Endodermal cell (in vitro differentiated cells): ENCODE results near the gene PSEN2. TPM values are rescaled to one million over a fixed set of nuclear protein-coding genes. Genes with fewer than 3 reads are reported as not detected.

ENCODE experiments used
- DNase-seq: peaks from one replicate; pipeline ENCODE4 v3.0.0-alpha.2; 2017
- H3K27ac ChIP-seq: 2 replicates; pipeline ENCODE4 v1.5.1; 2013; ENCODE audit warnings: mild to moderate bottlenecking, low read depth, low read length, moderate library complexity
- H3K27me3 ChIP-seq: 2 replicates; pipeline ENCODE4 v1.6.1; 2013; ENCODE audit warnings: mild to moderate bottlenecking, low read length, moderate library complexity; ENCODE audit not compliant: insufficient read depth, control insufficient read depth, poor library complexity, severe bottlenecking
- H3K36me3 ChIP-seq: 2 replicates; pipeline ENCODE4 v1.7.0; 2013; ENCODE audit warnings: mild to moderate bottlenecking, low read length, moderate library complexity; ENCODE audit not compliant: control insufficient read depth, insufficient read depth
- H3K4me1 ChIP-seq: one replicate; pipeline ENCODE4 v1.7.0; 2013; ENCODE audit warnings: low read length; ENCODE audit not compliant: control insufficient read depth, insufficient read depth
- H3K4me3 ChIP-seq: 2 replicates; pipeline ENCODE4 v1.5.1; 2013; ENCODE audit warnings: mild to moderate bottlenecking, low read length, moderate library complexity
- H3K9ac ChIP-seq: 2 replicates; pipeline ENCODE4 v1.6.1; 2013; ENCODE audit warnings: mild to moderate bottlenecking, low read length, moderate library complexity; ENCODE audit not compliant: poor library complexity, severe bottlenecking; ENCODE audit errors: extremely low read depth
- H3K9me3 ChIP-seq: 2 replicates; pipeline ENCODE4 v1.6.1; 2013; ENCODE audit warnings: mild to moderate bottlenecking, low read length, moderate library complexity; ENCODE audit not compliant: control insufficient read depth
- H3K27ac Mint-ChIP-seq: 2 replicates; pipeline ENCODE4 v1.8.0; 2020; ENCODE audit warnings: mixed read lengths
- H3K27me3 Mint-ChIP-seq: 2 replicates; pipeline ENCODE4 v1.8.0; 2021; ENCODE audit warnings: mild to moderate bottlenecking, mixed read lengths; ENCODE audit not compliant: insufficient read depth
- H3K36me3 Mint-ChIP-seq: 2 replicates; pipeline ENCODE4 v1.8.0; 2020; ENCODE audit warnings: low read depth, mixed read lengths
- H3K4me1 Mint-ChIP-seq: 2 replicates; pipeline ENCODE4 v1.8.0; 2020; ENCODE audit warnings: mixed read lengths
- H3K4me3 Mint-ChIP-seq: 2 replicates; pipeline ENCODE4 v1.8.0; 2020; ENCODE audit warnings: mild to moderate bottlenecking, moderate library complexity, mixed read lengths
- H3K9me3 Mint-ChIP-seq: 2 replicates; pipeline ENCODE4 v1.8.0; 2020; ENCODE audit warnings: mild to moderate bottlenecking, mixed read lengths
- WGBS, 2 experiments: methylation state at CpG; one replicate each; pipeline versions ENCODE4 v1.1.5 to v1.1.7; 2013; ENCODE audit warnings: missing lambda C conversion rate in 2 of 2, mixed read lengths in 1 of 2; ENCODE audit not compliant: insufficient coverage in 1 of 2, insufficient read length in 1 of 2; 5-methylcytosine and 5-hydroxymethylcytosine counted together
- total RNA-seq, 2 donors: library from RNA; stranded (reverse); fragmentation: NEBNext Ultra II Directional in 1 of 2; extraction: Animal tissue kit (Norgen Biotek cat#: 25700) in 1 of 2; gene quantifications; 2 replicates in 1 of 2; 3 replicates in 1 of 2; pipeline ENCODE4 v1.2.1, GENCODE V29; 2021
- TF ChIP-seq, protein P1 (sequence below): fragments of 200-600 bp; sonication (generic); conservative IDR thresholded peaks from 2 replicates; pipeline ENCODE4 v1.5.0; 2021; ENCODE audit warnings: antibody characterized with exemption, mild to moderate bottlenecking

PSEN2 gene
- total RNA-seq, 2 donors from 2014 or later, result 21.5 to 25.2 TPM

DNA sequence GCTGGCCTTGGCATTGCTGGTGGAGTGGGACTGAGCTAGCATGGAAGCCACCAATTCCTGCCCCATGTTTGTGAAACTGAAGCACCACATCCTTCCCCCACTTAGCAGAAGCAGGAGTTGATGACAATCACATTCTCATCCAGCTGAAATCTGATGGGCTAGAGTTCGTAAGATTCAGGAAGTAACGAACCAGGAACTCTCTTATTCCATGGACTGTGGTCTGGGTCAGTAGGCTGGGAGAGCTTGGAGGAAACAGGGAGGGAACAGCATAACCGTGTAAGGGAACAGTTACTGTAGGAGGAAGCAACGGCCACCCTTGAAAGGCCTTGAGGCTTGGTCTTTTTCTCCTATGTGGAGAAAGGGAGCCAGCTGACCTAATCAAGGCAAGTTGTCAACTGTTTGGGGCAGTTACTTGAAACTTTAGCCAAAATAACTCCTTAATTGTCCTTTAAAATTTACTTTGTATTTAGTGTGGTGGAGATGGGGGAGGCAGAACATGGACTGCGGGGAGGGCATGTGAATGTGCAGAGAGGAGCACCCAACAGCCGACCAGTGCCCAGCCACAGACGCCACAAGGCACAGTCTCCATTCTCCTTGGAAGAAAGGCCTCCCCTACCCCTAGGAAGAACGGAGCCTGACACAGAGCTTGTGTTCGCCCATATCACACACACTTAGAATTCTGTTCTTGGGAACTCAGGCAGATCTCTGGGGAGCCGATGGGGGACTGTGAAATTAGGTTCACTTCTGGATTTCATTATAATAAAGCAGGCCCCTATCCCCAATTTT, 67.7 kb downstream of the PSEN2 start:
- Mint-ChIP-seq H3K27ac (peak overlapping the region; percentile 91), H3K4me3 (peak overlapping the region; percentile 63), H3K36me3 (no peaks in the 10 kb centered on the region), H3K9me3 (peaks cover 9% of the 10 kb centered on the region), H3K27me3 (peaks cover 29% of the 10 kb centered on the region), H3K4me1 (peaks cover 5% of the 10 kb centered on the region)
- H3K4me1 ChIP-seq, result no peaks in the 10 kb centered on the region
- peaks cover 20% of the 10 kb centered on the region for H3K9me3 ChIP-seq
- no peak for DNase-seq
- 95 to 100% methylated on average over 3 to 10 of the region's 10 CpGs for whole genome bisulfite sequencing, 2 experiments
- H3K36me3 ChIP-seq, result no peaks in the 10 kb centered on the region
- H3K27me3 ChIP-seq, result peaks cover 27% of the 10 kb centered on the region
- H3K9ac ChIP-seq, result no peak overlapping the region
- no peak overlapping the region for H3K4me3 ChIP-seq
- H3K27ac ChIP-seq, result no peak overlapping the region
- TF ChIP-seq, protein P1, sequence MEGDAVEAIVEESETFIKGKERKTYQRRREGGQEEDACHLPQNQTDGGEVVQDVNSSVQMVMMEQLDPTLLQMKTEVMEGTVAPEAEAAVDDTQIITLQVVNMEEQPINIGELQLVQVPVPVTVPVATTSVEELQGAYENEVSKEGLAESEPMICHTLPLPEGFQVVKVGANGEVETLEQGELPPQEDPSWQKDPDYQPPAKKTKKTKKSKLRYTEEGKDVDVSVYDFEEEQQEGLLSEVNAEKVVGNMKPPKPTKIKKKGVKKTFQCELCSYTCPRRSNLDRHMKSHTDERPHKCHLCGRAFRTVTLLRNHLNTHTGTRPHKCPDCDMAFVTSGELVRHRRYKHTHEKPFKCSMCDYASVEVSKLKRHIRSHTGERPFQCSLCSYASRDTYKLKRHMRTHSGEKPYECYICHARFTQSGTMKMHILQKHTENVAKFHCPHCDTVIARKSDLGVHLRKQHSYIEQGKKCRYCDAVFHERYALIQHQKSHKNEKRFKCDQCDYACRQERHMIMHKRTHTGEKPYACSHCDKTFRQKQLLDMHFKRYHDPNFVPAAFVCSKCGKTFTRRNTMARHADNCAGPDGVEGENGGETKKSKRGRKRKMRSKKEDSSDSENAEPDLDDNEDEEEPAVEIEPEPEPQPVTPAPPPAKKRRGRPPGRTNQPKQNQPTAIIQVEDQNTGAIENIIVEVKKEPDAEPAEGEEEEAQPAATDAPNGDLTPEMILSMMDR, result no peak

DNA sequence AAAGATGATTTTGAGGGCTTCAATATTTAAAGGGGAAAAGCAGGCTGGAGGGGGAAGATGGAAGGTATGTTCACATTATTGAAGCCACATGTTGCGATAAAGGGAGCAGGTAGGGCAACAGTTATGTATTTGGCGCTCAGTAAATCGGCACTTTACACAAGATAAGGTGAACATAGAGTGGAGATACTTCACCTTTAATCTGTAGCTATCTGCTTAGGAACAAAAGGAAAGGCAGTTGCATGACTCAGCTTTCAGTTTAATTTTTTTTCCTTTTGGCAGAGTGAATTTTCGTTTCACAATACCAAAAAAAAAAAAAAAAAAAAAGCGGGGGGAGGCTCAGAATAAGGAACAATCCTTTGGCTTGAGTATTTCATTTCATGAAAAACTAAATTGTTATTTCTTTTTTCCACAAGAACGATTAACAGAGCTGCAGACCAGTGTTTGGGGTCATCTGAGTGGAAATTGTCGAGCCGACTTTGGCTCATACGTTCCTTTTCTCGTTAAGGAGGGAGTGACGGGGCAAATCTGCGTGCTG, 68.6 kb downstream of the PSEN2 start:
- peaks cover 36% of the 10 kb centered on the region for H3K27me3 ChIP-seq
- peak overlapping the region; percentile 95 for H3K27ac ChIP-seq
- H3K4me1 ChIP-seq, result no peaks in the 10 kb centered on the region
- TF ChIP-seq, protein P1, result no peak
- peak overlapping the region; percentile 91 for H3K27ac Mint-ChIP-seq
- no peak for DNase-seq
- peak overlapping the region; percentile 87 for H3K4me3 ChIP-seq
- H3K9me3 ChIP-seq, result peaks cover 16% of the 10 kb centered on the region
- peaks cover 7% of the 10 kb centered on the region for H3K4me1 Mint-ChIP-seq
- H3K9me3 Mint-ChIP-seq, result peaks cover 9% of the 10 kb centered on the region
- 30 to 60% methylated on average over 5 to 12 of the region's 12 CpGs for WGBS, 2 experiments
- no peaks in the 10 kb centered on the region for H3K36me3 ChIP-seq
- peak overlapping the region; percentile 64 for H3K9ac ChIP-seq
- no peaks in the 10 kb centered on the region for H3K36me3 Mint-ChIP-seq
- peak overlapping the region; percentile 63 for H3K4me3 Mint-ChIP-seq
- peaks cover 38% of the 10 kb centered on the region for H3K27me3 Mint-ChIP-seq

DNA sequence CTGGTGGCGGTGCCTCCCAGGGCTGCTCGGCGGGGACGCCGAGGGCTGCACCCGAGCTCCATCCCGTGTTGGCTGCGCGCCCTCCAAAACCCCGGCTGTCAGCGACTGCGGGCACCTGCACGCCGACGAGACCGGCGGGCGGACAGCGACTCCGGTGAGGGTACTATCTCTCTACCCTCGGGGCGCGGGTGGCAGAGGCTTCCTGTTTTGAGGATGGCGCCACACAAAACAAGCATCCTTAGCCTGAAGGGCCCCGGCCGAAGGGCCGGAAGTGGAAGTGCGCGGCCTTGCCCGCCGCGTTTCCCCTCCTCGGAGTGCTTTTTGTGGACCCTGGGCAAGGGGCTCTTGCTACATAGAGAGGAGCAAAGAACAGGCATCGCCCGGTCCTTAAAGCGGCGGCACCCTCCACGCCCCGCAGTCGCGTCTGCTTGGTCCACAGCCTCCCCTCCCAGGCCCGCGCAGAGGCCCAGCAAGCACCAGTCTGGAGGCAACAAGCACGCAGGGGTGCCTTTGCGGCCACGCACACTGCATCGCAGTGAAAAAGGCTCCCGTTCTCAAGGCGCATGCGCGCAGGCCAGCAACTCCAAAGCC, 69.1 kb downstream of the PSEN2 start:
- H3K27ac Mint-ChIP-seq, result peak overlapping the region; percentile 91
- H3K27me3 ChIP-seq, result peaks cover 41% of the 10 kb centered on the region
- H3K4me3 ChIP-seq, result peak overlapping the region; percentile 87
- H3K36me3 Mint-ChIP-seq, result no peaks in the 10 kb centered on the region
- 1% methylated on average over 40 to 51 of the region's 51 CpGs for WGBS, 2 experiments
- peak overlapping the region; percentile 63 for H3K4me3 Mint-ChIP-seq
- peaks cover 10% of the 10 kb centered on the region for H3K9me3 ChIP-seq
- no peaks in the 10 kb centered on the region for H3K4me1 ChIP-seq
- peaks cover 12% of the 10 kb centered on the region for H3K4me1 Mint-ChIP-seq
- H3K9me3 Mint-ChIP-seq, result peaks cover 7% of the 10 kb centered on the region
- peak overlapping the region; percentile 64 for H3K9ac ChIP-seq
- peak overlapping the region; percentile 95 for H3K27ac ChIP-seq
- DNase-seq, result no peak
- no peaks in the 10 kb centered on the region for H3K36me3 ChIP-seq
- peaks cover 43% of the 10 kb centered on the region for H3K27me3 Mint-ChIP-seq
- TF ChIP-seq, protein P1, result no peak
